Prostate gland (tissue), 2 donors: ENCODE measurements around the gene PON1. TPM values are rescaled to one million over a fixed set of nuclear protein-coding genes. Genes with fewer than 3 reads are reported as not detected.

Experiments
- DNase-seq: peaks from one replicate; pipeline ENCODE4 v3.0.0-alpha.2; 2019; ENCODE audit warnings: low spot score
- H3K27ac ChIP-seq, 2 donors: fragments of 200-600 bp; sonication (generic); 2 replicates each; pipeline ENCODE4 v1.5.1; 2017 to 2019
- H3K27me3 ChIP-seq: fragments of 200-600 bp; sonication (generic); replicated peaks from 2 replicates; pipeline ENCODE4 v1.5.1; 2019; ENCODE audit not compliant: insufficient read depth
- H3K36me3 ChIP-seq, 2 donors: fragments of 200-600 bp; sonication (generic); 1 replicate in 1 of 2; 2 replicates in 1 of 2; pipeline versions ENCODE4 v1.5.1 to v1.8.1; 2017 to 2019
- H3K4me1 ChIP-seq: fragments of 200-600 bp; sonication (generic); replicated peaks from 2 replicates; pipeline ENCODE4 v1.5.1; 2019
- H3K4me3 ChIP-seq, 2 donors: fragments of 200-600 bp; sonication (generic); 2 replicates each; pipeline ENCODE4 v1.5.1; 2017 to 2019
- H3K9me3 ChIP-seq: fragments of 200-600 bp; sonication (generic); 2 replicates; pipeline ENCODE4 v1.5.1; 2017
- CTCF ChIP-seq, 4 experiments: fragments of 200-600 bp in 2 of 4; fragments of 450-650 bp in 2 of 4; sonication (generic) in 2 of 4; IDR thresholded peaks; 1 replicate in 3 of 4; 2 replicates in 1 of 4; pipeline ENCODE4 v1.5.1; 2016 to 2019; ENCODE audit warnings: antibody characterized with exemption in 4 of 4, mild to moderate bottlenecking in 2 of 4, moderate library complexity in 2 of 4
- POLR2A ChIP-seq: fragments of 450-650 bp; IDR thresholded peaks from one replicate; pipeline ENCODE4 v1.6.1; 2016; ENCODE audit warnings: antibody characterized with exemption, mild to moderate bottlenecking
- POLR2AphosphoS5 ChIP-seq: sonication (generic); formaldehyde crosslinking; IDR thresholded peaks from one replicate; pipeline ENCODE4 v1.6.1; 2017; ENCODE audit warnings: antibody characterized with exemption
- WGBS: methylation state at CpG from one replicate; pipeline ENCODE4 v1.1.5; 2018; 5-methylcytosine and 5-hydroxymethylcytosine counted together
- intact Hi-C: fragments of 100-400 bp; cut with DNase I; formaldehyde crosslinking; loops from one replicate; pipeline ENCODE4 v1.14.2; 2022
- total RNA-seq, 2 donors: library from RNA; depleted of rRNA; stranded (reverse); fragments of >200 nt; gene quantifications; one replicate each; pipeline ENCODE4 v1.1.0, GENCODE V29; 2016

The PON1 gene
- total RNA-seq, 2 donors from 2014 or later, result 0.87 TPM; not detected in 1

GRCh38 chr7:95319570-95319969, 4.8 kb downstream of the PON1 start:
- no peak overlapping the region for H3K27ac ChIP-seq
- no peaks in the 10 kb centered on the region for H3K27me3 ChIP-seq
- H3K4me1 ChIP-seq, result no peaks in the 10 kb centered on the region
- no peaks in the 10 kb centered on the region for H3K36me3 ChIP-seq
- intact Hi-C loops, result no loop called here
- H3K4me3 ChIP-seq, result no peak overlapping the region
- no peak for DNase-seq
- 89% methylated on average over 1 of the region's 1 CpG for WGBS
- no peaks in the 10 kb centered on the region for H3K9me3 ChIP-seq
- TF ChIP-seq POLR2A (no peak), CTCF (IDR thresholded peaks at IDR 0.05) (no peak), POLR2AphosphoS5 (no peak)

GRCh38 chr7:95318501-95319100, 5.7 kb downstream of the PON1 start:
- TF ChIP-seq POLR2A, result no peak
- TF ChIP-seq POLR2AphosphoS5, result no peak
- TF ChIP-seq CTCF (IDR thresholded peaks at IDR 0.05), result no peak
- no peak overlapping the region for H3K4me3 ChIP-seq
- no peaks in the 10 kb centered on the region for H3K36me3 ChIP-seq
- H3K27ac ChIP-seq, result no peak overlapping the region
- no peaks in the 10 kb centered on the region for H3K9me3 ChIP-seq
- H3K27me3 ChIP-seq, result no peaks in the 10 kb centered on the region
- H3K4me1 ChIP-seq, result no peaks in the 10 kb centered on the region
- WGBS, result 77% methylated on average over 8 of the region's 8 CpGs
- DNase-seq, result no peak
- intact Hi-C loops, result no loop called here

- no peaks in the 10 kb centered on the region for H3K9me3 ChIP-seq
- TF ChIP-seq POLR2AphosphoS5, result no peak
- TF ChIP-seq CTCF (IDR thresholded peaks at IDR 0.05), result no peak
- TF ChIP-seq POLR2A, result no peak
- H3K27me3 ChIP-seq, result no peaks in the 10 kb centered on the region
- H3K4me3 ChIP-seq, result no peak overlapping the region
- no peaks in the 10 kb centered on the region for H3K4me1 ChIP-seq
- no peaks in the 10 kb centered on the region for H3K36me3 ChIP-seq
- 85% methylated on average over 3 of the region's 3 CpGs for WGBS
- no peak for DNase-seq
- intact Hi-C loops, result no loop called here
- H3K27ac ChIP-seq, result no peak overlapping the region
Measured at GRCh38 chr7:95317966-95318365, 6.4 kb downstream of the PON1 start.

GRCh38 chr7:95317546-95317945, 6.8 kb downstream of the PON1 start:
- no peaks in the 10 kb centered on the region for H3K9me3 ChIP-seq
- no peak overlapping the region for H3K27ac ChIP-seq
- H3K4me1 ChIP-seq, result no peaks in the 10 kb centered on the region
- no peaks in the 10 kb centered on the region for H3K27me3 ChIP-seq
- DNase-seq, result no peak
- intact Hi-C loops, result no loop called here
- 38% methylated on average over 2 of the region's 2 CpGs for WGBS
- H3K4me3 ChIP-seq, result no peak overlapping the region
- no peaks in the 10 kb centered on the region for H3K36me3 ChIP-seq
- no peak for TF ChIP-seq POLR2AphosphoS5
- TF ChIP-seq CTCF (IDR thresholded peaks at IDR 0.05), result no peak
- TF ChIP-seq POLR2A, result no peak

- Histone ChIP-seq H3K9me3 (no peaks in the 10 kb centered on the region), H3K4me1 (no peaks in the 10 kb centered on the region), H3K4me3 (no peak overlapping the region), H3K27me3 (no peaks in the 10 kb centered on the region), H3K36me3 (no peaks in the 10 kb centered on the region), H3K27ac (no peak overlapping the region)
- no peak for DNase-seq
- 81% methylated on average over 2 of the region's 2 CpGs for WGBS
- TF ChIP-seq POLR2AphosphoS5, result no peak
- no peak for TF ChIP-seq POLR2A
- no peak for TF ChIP-seq CTCF (IDR thresholded peaks at IDR 0.05)
- intact Hi-C loops, result no loop called here
Measured at GRCh38 chr7:95316588-95316987, 7.7 kb downstream of the PON1 start.
